Endothelial cell of hepatic sinusoid (primary cell): ENCODE results near the gene DENND2C.

Source experiments
- in situ Hi-C: cut with HindIII; loops from 2 replicates; pipeline ENCODE4 v1.10.0; 2017; ENCODE audit warnings: low sequenced_read_pairs

Gene DENND2C

GRCh38 chr1:114677691-114678090, 7.8 kb upstream of the DENND2C start:
- in situ Hi-C loops = no loop called here

GRCh38 chr1:114676115-114676514, 6.3 kb upstream of the DENND2C start:
- in situ Hi-C loops = no loop called here

- in situ Hi-C loops = no loop called here
Measured at GRCh38 chr1:114671939-114672275, 2.1 kb upstream of the DENND2C start.

GRCh38 chr1:114671011-114671938, 1.4 kb upstream of the DENND2C start:
- in situ Hi-C loops = no loop called here

- in situ Hi-C loops = no loop called here
Measured at GRCh38 chr1:114670083-114671010, 498 bp upstream of the DENND2C start.

- in situ Hi-C loops = no loop called here
Measured at GRCh38 chr1:114668784-114669561, 876 bp downstream of the DENND2C start.

- in situ Hi-C loops = no loop called here
Measured at GRCh38 chr1:114668373-114668772, 1.5 kb downstream of the DENND2C start.

GRCh38 chr1:114666954-114667353, 2.9 kb downstream of the DENND2C start:
- in situ Hi-C loops = no loop called here

- in situ Hi-C loops = loop anchor here (5.0 kb wide), 1 partner anchor 53 kb away; no protein-coding TSS in a partner anchor
Measured at GRCh38 chr1:114660238-114660637, 9.6 kb downstream of the DENND2C start.

GRCh38 chr1:114651893-114652292, 18.0 kb downstream of the DENND2C start:
- in situ Hi-C loops = no loop called here

GRCh38 chr1:114648503-114648902, 21.3 kb downstream of the DENND2C start:
- in situ Hi-C loops = no loop called here

GRCh38 chr1:114641377-114641776, 28.5 kb downstream of the DENND2C start:
- in situ Hi-C loops = no loop called here

GRCh38 chr1:114638910-114639309, 30.9 kb downstream of the DENND2C start:
- in situ Hi-C loops = no loop called here

GRCh38 chr1:114632427-114632826, 37.4 kb downstream of the DENND2C start:
- in situ Hi-C loops = no loop called here

GRCh38 chr1:114627107-114627506, 42.7 kb downstream of the DENND2C start:
- in situ Hi-C loops = no loop called here

GRCh38 chr1:114623364-114623763, 46.5 kb downstream of the DENND2C start:
- in situ Hi-C loops = no loop called here

GRCh38 chr1:114620419-114620818, 49.4 kb downstream of the DENND2C start:
- in situ Hi-C loops = no loop called here

GRCh38 chr1:114618606-114619005, 51.2 kb downstream of the DENND2C start:
- in situ Hi-C loops = no loop called here

- in situ Hi-C loops = no loop called here
Measured at GRCh38 chr1:114610546-114611245, 59.2 kb downstream of the DENND2C start.

- in situ Hi-C loops = loop anchor here (5.0 kb wide), 1 partner anchor 52 kb away; no protein-coding TSS in a partner anchor
Measured at GRCh38 chr1:114609826-114610225, 60.0 kb downstream of the DENND2C start.
